OCI-LY7 (cell line): ENCODE data around the gene SREBF1. TPM values are rescaled to one million over a fixed set of nuclear protein-coding genes. Genes with fewer than 3 reads are reported as not detected.

Experiments used
- BruUV-seq: library from RNA; stranded (reverse); fragments of 400-500 nt; replicated peaks from 2 replicates; lab custom pipeline; 2021; lab: Mats Ljungman, UMichigan
- CTCF ChIA-PET: fragments of 300-600 bp; sonication (Branson Sonifier 250); formaldehyde crosslinking; loops from one replicate; lab custom pipeline; 2022; ENCODE audit warnings: antibody characterized with exemption; ENCODE audit not compliant: unreplicated experiment; lab: Charles Lee
- POLR2A ChIA-PET: fragments of 300-600 bp; sonication (Branson Sonifier 250); formaldehyde crosslinking; loops from one replicate; lab custom pipeline; 2022; ENCODE audit warnings: antibody characterized with exemption; lab: Charles Lee
- DNase-seq: peaks from one replicate; pipeline ENCODE4 v3.0.0-alpha.2; 2015; ENCODE audit warnings: low spot score
- H2AFZ ChIP-seq: fragments of 200-600 bp; sonication (generic), shearing (Covaris generic); 2 replicates; pipeline ENCODE4 v1.6.1; 2014; ENCODE audit warnings: mild to moderate bottlenecking, antibody characterized with exemption, low read length, moderate library complexity
- H3K27ac ChIP-seq: fragments of 200-600 bp; sonication (generic); 2 replicates; pipeline ENCODE4 v1.5.1; 2014; ENCODE audit warnings: mixed run types, low read depth, mild to moderate bottlenecking, moderate library complexity, low read length, inconsistent platforms; ENCODE audit not compliant: poor library complexity, severe bottlenecking
- H3K36me3 ChIP-seq: fragments of 200-600 bp; sonication (generic); 2 replicates; pipeline ENCODE4 v1.6.1; 2014; ENCODE audit warnings: mild to moderate bottlenecking, antibody characterized with exemption, low read length, moderate library complexity, mixed read lengths; ENCODE audit not compliant: insufficient read depth
- H3K4me1 ChIP-seq: fragments of 200-600 bp; sonication (generic); 2 replicates; pipeline ENCODE4 v1.5.1; 2014; ENCODE audit warnings: mild to moderate bottlenecking, low read length; ENCODE audit not compliant: insufficient read depth, poor library complexity, severe bottlenecking
- H3K4me2 ChIP-seq: fragments of 200-600 bp; sonication (generic); 2 replicates; pipeline ENCODE4 v1.6.1; 2014; ENCODE audit warnings: mild to moderate bottlenecking, low read length
- H3K4me3 ChIP-seq: fragments of 200-600 bp; sonication (generic); 2 replicates; pipeline ENCODE4 v1.5.1; 2014; ENCODE audit warnings: mild to moderate bottlenecking, low read depth, low read length; ENCODE audit not compliant: poor library complexity, severe bottlenecking
- H3K79me2 ChIP-seq: fragments of 200-600 bp; sonication (generic); 2 replicates; pipeline ENCODE4 v1.6.1; 2016; ENCODE audit warnings: low read depth, mild to moderate bottlenecking, low read length, moderate library complexity, mixed read lengths; ENCODE audit not compliant: insufficient read depth
- H3K9me2 ChIP-seq: fragments of 200-600 bp; sonication (generic); 2 replicates; pipeline ENCODE4 v1.6.1; 2016; ENCODE audit warnings: mild to moderate bottlenecking, low read length, mixed read lengths; ENCODE audit not compliant: insufficient read depth
- H3K9me3 ChIP-seq: fragments of 200-600 bp; sonication (generic); 2 replicates; pipeline ENCODE4 v1.6.1; 2014; ENCODE audit warnings: mild to moderate bottlenecking, mixed run types, low read length, mixed read lengths
- H4K20me1 ChIP-seq: fragments of 200-600 bp; sonication (generic); 2 replicates; pipeline ENCODE4 v1.6.1; 2014; ENCODE audit warnings: mild to moderate bottlenecking, antibody characterized with exemption, low read length, moderate library complexity, mixed read lengths; ENCODE audit not compliant: insufficient read depth
- CTCF ChIP-seq: fragments of 200-600 bp; sonication (generic); conservative IDR thresholded peaks from 2 replicates; pipeline ENCODE4 v1.5.1; 2014; ENCODE audit warnings: mild to moderate bottlenecking, antibody characterized with exemption, low read length, moderate library complexity, mixed read lengths
- EZH2phosphoT487 ChIP-seq: fragments of 200-600 bp; sonication (generic); IDR thresholded peaks from 2 replicates; pipeline ENCODE4 v1.6.1; 2018; ENCODE audit warnings: low read depth, borderline replicate concordance, mild to moderate bottlenecking, mixed run types, antibody characterized with exemption, low read length, moderate library complexity, mixed read lengths
- intact Hi-C: fragments of 100-400 bp; cut with micrococcal nuclease; formaldehyde crosslinking; loops from one replicate; pipeline ENCODE4 v1.10.0; 2022; ENCODE audit not compliant: unreplicated experiment
- total RNA-seq, 2 experiments: library from RNA; depleted of rRNA in 1 of 2; stranded (reverse); fragments of >200 nt in 1 of 2; shearing (Covaris generic) in 1 of 2; gene quantifications; 2 replicates each; pipeline ENCODE4 v1.2.3, GENCODE V29; 2014 to 2022

Gene SREBF1
- total RNA-seq, 2 experiments from 2014 or later, result 70.4 to 187 TPM

- Histone ChIP-seq H3K9me3 (no peaks in the 10 kb centered on the region), H3K4me2 (peak overlapping the region; percentile 89), H3K27ac (peak overlapping the region; percentile 99), H2AFZ (peak overlapping the region; percentile 13; the same call in 1 of the 2 replicates), H3K79me2 (no peaks in the 10 kb centered on the region), H3K36me3 (no peaks in the 10 kb centered on the region), H3K9me2 (no peaks in the 10 kb centered on the region), H3K4me1 (peaks cover 54% of the 10 kb centered on the region), H4K20me1 (no peaks in the 10 kb centered on the region), H3K4me3 (peak overlapping the region; percentile 68)
- peak; percentile 52 for DNase-seq
- CTCF ChIA-PET, result interaction anchor here (0.6 to 0.7 kb wide), 2 partner anchors 9 to 16 kb away, joined by 3 to 4 read pairs; no protein-coding TSS in a partner anchor
- no peak for TF ChIP-seq CTCF
- no peak for TF ChIP-seq EZH2phosphoT487
- POLR2A ChIA-PET, result interaction anchor here (0.9 kb wide), 1 partner anchor 24 kb away, joined by 3 read pairs; no protein-coding TSS in a partner anchor
- intact Hi-C loops, result loop anchor here (1.0 kb wide), 3 partner anchors 16 to 88 kb away; no protein-coding TSS in a partner anchor
- no TSS peak for BruUV-seq
These were observed 54.2 kb downstream of the SREBF1 start for GRCh38 chr17:17782523-17783115.

DNA sequence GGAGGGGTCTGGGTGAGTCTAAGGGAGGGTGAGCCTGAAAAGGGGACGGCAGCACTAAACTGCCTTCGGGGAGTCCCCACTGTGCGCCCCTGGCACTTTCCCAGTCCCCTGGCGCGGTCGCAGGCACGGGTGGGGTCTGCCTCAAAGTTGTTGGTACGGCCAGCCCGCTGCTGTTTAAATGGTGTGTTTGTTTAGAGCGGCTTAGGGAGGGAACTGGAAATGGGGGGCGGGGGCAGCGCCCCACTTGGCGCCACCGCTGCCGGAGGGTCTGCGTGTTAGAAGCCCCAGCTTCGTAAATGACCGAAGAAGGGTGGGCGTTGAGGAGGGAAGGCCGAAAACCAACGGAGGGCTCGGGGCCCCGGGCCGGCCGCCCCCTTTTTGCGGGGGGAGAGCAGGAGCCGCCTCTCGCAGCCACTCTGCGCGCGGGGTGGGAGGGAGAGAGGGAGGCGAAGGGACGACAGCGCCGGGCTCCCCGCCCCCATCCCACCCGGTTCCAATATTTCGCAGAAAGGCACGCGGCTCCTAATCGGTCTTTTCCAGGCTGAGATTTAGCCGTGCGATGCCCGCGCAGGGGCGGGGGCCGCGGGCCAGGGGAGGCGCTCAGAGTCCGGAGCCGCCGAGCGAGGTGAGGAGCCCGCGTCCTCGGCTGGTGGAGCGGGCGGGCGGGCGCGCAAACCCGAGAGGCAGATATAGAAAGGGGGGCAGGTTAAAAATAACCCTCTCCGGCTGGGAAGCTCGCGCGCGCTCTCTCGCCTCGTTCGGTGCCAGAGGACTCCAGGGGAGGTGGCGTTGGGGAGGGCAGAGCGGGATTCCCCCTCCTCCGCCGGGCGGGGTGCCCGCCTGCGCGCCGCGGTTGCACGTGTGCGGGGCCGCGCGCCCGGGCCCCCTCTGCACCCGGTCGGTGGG lies 54.9 kb downstream of the SREBF1 start:
- peaks cover 57% of the 10 kb centered on the region for H3K4me1 ChIP-seq
- no peak for TF ChIP-seq EZH2phosphoT487
- no peak for TF ChIP-seq CTCF
- no peaks in the 10 kb centered on the region for H3K9me3 ChIP-seq
- peak overlapping the region; percentile 68 for H3K4me3 ChIP-seq
- no peaks in the 10 kb centered on the region for H3K9me2 ChIP-seq
- no peak overlapping the region for H2AFZ ChIP-seq
- ChIA-PET POLR2A (interaction anchor here (0.5 to 1.4 kb wide), 3 partner anchors 16 to 68 kb away, joined by 3 read pairs; no protein-coding TSS in a partner anchor), CTCF (interaction anchor here (0.6 to 0.7 kb wide), 2 partner anchors 8 to 16 kb away, joined by 3 read pairs; no protein-coding TSS in a partner anchor)
- intact Hi-C loops, result no loop called here
- DNase-seq, result peak; percentile 27
- H3K4me2 ChIP-seq, result peak overlapping the region; percentile 89
- peak overlapping the region; percentile 99 for H3K27ac ChIP-seq
- no peaks in the 10 kb centered on the region for H4K20me1 ChIP-seq
- no TSS peak for BruUV-seq
- no peaks in the 10 kb centered on the region for H3K36me3 ChIP-seq
- no peaks in the 10 kb centered on the region for H3K79me2 ChIP-seq
